HepG2 (cell line): ENCODE measurements around the gene B3GNT9. TPM values are rescaled to one million over a fixed set of nuclear protein-coding genes. Genes with fewer than 3 reads are reported as not detected.

Experiments
- ATF7-NPFF ChIP-seq: sonication (generic); formaldehyde crosslinking; IDR thresholded peaks from 2 replicates; pipeline ENCODE4 v1.8.1; 2023; ENCODE audit warnings: mild to moderate bottlenecking, low read depth, missing genetic modification reagents, moderate library complexity
- CSRNP1 ChIP-seq: sonication (generic); formaldehyde crosslinking; IDR thresholded peaks from 2 replicates; pipeline ENCODE4 v1.8.1; 2023; ENCODE audit warnings: mild to moderate bottlenecking, missing genetic modification reagents
- HNF1A ChIP-seq, 2 experiments: sonication (generic) in 1 of 2; formaldehyde crosslinking in 1 of 2; IDR thresholded peaks; 2 replicates each; pipeline versions ENCODE4 v1.4.0 to v1.6.1; 2016 to 2020; ENCODE audit warnings: borderline replicate concordance in 1 of 2, low read depth in 1 of 2, mild to moderate bottlenecking in 1 of 2, missing genetic modification reagents in 1 of 2
- NAIF1 ChIP-seq: sonication (generic); formaldehyde crosslinking; IDR thresholded peaks from 2 replicates; pipeline ENCODE4 v1.5.0; 2020; ENCODE audit warnings: mild to moderate bottlenecking, missing genetic modification reagents, borderline replicate concordance
- PRPF4 ChIP-seq: fragments of 200-400 bp; formaldehyde crosslinking; IDR thresholded peaks from 2 replicates; pipeline ENCODE4 v1.6.1; 2016; ENCODE audit warnings: low read length, low read depth; ENCODE audit not compliant: poor library complexity, severe bottlenecking
- RAD51 ChIP-seq: fragments of 450-650 bp; IDR thresholded peaks from 2 replicates; pipeline ENCODE4 v1.6.1; 2016; ENCODE audit warnings: borderline replicate concordance
- REPIN1 ChIP-seq: sonication (generic); formaldehyde crosslinking; IDR thresholded peaks from 2 replicates; pipeline ENCODE4 v1.8.0; 2022; ENCODE audit warnings: missing genetic modification reagents, low read depth, mild to moderate bottlenecking, borderline replicate concordance
- STAT6 ChIP-seq: sonication (generic); formaldehyde crosslinking; IDR thresholded peaks from 2 replicates; pipeline ENCODE4 v1.4.0; 2020; ENCODE audit warnings: missing genetic modification reagents, mild to moderate bottlenecking, borderline replicate concordance
- TP53 ChIP-seq: sonication (generic); formaldehyde crosslinking; conservative IDR thresholded peaks from 2 replicates; pipeline ENCODE4 v1.4.0; 2020; ENCODE audit warnings: missing genetic modification reagents
- ZNF17 ChIP-seq: sonication (generic); formaldehyde crosslinking; IDR thresholded peaks from 2 replicates; pipeline ENCODE4 v1.5.0; 2020; ENCODE audit warnings: mild to moderate bottlenecking, missing genetic modification reagents
- ZNF580 ChIP-seq: IDR thresholded peaks from 2 replicates; pipeline ENCODE4 v1.6.1; 2016; ENCODE audit warnings: low read depth, borderline replicate concordance
- polyA plus RNA-seq, 8 experiments: library from polyadenylated mRNA; depleted of rRNA in 3 of 8; stranded (reverse) in 7 of 8; unstranded in 1 of 8; fragments of >200 nt; fragmentation: Illumina TruSeq in 4 of 8; extraction: Trizol in 4 of 8; gene quantifications; 2 replicates each; pipeline versions ENCODE4 v1.2.1 to v1.2.3, GENCODE V29; 2011 to 2016; ENCODE audit warnings: low read depth in 4 of 8, missing spikeins in 1 of 8, mixed read lengths in 1 of 8; ENCODE audit not compliant: insufficient read depth in 1 of 8
- total RNA-seq, 5 experiments: library from RNA; depleted of rRNA; stranded (reverse); fragments of >200 nt; fragmentation: Illumina TruSeq; extraction: Trizol; gene quantifications; 2 replicates each; pipeline ENCODE4 v1.2.3, GENCODE V29; 2016; ENCODE audit warnings: low read depth in 1 of 5

The B3GNT9 gene
- total and polyA plus RNA-seq, 2 of the 13 experiments (the other 11 are each of a cell fraction or from before 2014, with no cell fraction given): 1.5 to 3.1 TPM

- TF ChIP-seq PRPF4: no peak
- no peak for TF ChIP-seq RAD51
- peak; percentile 32; the same call in 1 of the 2 replicates for TF ChIP-seq CSRNP1 (CRISPR knock-in tag)
- no peak for TF ChIP-seq HNF1A (IDR thresholded peaks at IDR 0.05; ENCODE audit: low read depth)
- peak; percentile 51; the same call in 1 of the 2 replicates for TF ChIP-seq HNF1A (CRISPR knock-in tag; IDR thresholded peaks at IDR 0.05; ENCODE audit: borderline replicate concordance)
- peak; percentile 78 for TF ChIP-seq ATF7-NPFF (CRISPR knock-in tag)
- TF ChIP-seq ZNF17 (CRISPR knock-in tag): no peak
- no peak for TF ChIP-seq TP53 (CRISPR knock-in tag)
- TF ChIP-seq ZNF580 (CRISPR knock-in tag): 0 out of 2 replicates have a peak, but pooled peaks have one; percentile 31
- peak; percentile 74; the same call in 1 of the 2 replicates for TF ChIP-seq REPIN1 (CRISPR knock-in tag)
- TF ChIP-seq STAT6 (CRISPR knock-in tag): no peak
- TF ChIP-seq NAIF1 (CRISPR knock-in tag): no peak
Measured at GRCh38 chr16:67155295-67156142, 4.7 kb upstream of the B3GNT9 start (continued).
